ENCODE measurements around the gene ARPC5L.

The ARPC5L gene

DNA sequence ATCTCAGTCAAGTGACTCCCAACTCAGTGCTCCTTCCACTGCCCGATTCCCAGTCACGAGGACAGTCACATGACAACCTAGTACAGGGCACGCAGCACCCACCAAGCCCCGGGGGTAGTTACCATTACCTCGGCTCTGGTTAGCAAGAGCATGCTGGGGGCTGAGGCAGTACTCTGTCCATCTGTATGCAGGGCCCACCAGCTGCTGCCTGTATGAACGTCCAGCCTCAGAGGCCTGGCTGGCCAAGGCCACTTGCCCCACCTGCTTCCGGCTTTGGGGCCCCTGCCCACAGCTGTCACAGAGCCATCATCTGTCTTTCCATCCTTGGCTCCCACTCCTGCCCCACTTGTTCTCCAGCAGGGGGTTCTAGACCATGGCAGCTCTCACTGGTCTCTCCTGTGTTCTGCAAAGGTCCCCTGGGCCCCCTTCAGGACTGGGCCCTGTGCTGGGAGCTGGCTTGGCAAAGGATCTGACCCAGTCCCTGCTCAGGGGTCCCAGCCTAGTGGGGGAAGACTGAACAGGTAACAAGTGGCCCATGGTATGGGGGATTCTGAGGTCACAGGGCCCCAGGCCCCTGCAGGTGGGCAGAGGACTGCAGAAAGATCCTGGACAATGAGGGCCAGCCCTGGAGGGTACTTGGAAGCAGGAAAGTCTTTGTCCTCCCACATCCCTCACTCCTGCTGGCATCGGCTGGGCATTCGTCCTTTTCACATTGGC lies 3.4 kb upstream of the ARPC5L start:
- TF ChIP-seq, protein P1, sequence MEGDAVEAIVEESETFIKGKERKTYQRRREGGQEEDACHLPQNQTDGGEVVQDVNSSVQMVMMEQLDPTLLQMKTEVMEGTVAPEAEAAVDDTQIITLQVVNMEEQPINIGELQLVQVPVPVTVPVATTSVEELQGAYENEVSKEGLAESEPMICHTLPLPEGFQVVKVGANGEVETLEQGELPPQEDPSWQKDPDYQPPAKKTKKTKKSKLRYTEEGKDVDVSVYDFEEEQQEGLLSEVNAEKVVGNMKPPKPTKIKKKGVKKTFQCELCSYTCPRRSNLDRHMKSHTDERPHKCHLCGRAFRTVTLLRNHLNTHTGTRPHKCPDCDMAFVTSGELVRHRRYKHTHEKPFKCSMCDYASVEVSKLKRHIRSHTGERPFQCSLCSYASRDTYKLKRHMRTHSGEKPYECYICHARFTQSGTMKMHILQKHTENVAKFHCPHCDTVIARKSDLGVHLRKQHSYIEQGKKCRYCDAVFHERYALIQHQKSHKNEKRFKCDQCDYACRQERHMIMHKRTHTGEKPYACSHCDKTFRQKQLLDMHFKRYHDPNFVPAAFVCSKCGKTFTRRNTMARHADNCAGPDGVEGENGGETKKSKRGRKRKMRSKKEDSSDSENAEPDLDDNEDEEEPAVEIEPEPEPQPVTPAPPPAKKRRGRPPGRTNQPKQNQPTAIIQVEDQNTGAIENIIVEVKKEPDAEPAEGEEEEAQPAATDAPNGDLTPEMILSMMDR (conservative IDR thresholded peaks at IDR 0.05) = no peak
- TF ChIP-seq ZFX (IDR thresholded peaks at IDR 0.05) = no peak

DNA sequence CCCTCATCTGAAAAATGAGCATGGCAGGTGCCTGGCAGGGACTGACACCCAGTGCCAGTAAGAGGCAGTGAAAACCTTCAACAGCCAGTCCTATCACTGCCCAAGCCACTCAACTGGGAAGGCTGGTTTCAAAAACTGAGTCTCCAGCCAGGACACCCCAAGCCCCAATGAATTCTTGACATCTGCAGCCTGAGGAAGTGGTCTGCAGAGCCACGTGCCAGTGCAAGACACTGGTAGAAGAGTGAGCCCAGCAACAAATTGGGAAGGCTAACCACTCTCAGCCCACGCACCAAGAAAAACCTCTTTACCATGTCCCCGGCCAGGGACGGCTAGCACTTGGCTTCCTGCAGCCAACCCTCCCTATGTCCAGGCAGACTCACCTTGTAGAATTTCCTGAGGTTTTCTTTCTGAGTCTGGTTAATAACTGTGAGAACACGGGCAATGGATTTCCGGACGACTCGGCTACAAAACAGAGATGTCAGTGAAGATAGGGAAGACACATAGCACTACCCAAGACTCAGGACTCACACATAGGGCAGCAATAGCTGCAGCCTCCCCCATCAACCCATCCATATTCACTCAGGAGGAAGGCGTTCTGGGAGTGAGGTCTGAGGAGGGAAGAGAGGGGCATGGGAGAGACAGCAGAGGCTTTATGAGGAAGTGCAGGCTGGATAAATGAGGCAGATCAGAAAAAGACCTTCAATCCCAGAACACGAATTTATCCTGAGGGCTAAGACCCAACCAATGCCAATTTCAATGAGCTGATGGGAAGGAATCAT lies 1.9 kb upstream of the ARPC5L start:
- H3K27ac ChIP-seq = peak overlapping the region; percentile 99
- TF ChIP-seq, protein P1 (conservative IDR thresholded peaks at IDR 0.05) = no peak
- TF ChIP-seq ZFX (IDR thresholded peaks at IDR 0.05) = no peak

More for the DNA sequence above, 3.4 kb upstream of the ARPC5L start:
- no peak overlapping the region for H3K27ac ChIP-seq

DNA sequence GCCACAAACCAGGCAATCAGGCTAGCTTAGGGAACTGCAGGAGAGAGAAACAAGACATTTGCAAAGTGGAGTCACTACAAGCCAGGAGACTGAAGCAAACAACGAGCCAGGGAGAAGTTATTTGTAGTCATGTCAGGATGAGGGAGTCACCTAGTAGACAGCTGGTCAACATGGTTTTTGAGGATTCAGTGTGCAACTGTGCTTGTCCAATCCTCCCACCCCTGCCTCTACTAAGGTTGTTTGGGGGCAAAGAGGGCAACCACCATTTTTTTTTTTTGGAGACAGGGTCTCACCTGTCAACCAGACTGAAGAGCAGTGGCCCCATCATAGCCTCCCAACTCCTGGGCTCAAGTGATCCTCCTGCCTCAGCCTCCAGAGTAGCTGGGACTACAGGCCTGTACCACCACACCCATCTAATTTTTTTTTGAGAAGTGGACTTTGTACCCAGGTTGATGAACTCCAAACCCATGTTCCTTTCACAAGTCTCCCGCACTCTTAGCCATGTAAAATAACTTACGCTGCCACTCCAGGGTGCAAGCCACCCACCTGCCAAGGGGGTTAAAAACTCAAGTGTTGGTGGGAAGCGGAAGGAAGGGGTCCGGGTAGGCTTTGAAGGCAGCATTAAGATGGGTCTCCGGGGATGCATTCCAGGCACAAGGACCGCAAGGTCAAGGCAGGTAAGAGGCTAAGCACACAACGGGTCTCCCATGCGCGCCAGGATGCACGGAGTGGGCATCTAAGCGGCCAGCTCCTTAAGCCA lies 1.2 kb upstream of the ARPC5L start:
- peak overlapping the region; percentile 99 for H3K27ac ChIP-seq
- TF ChIP-seq, protein P1 (conservative IDR thresholded peaks at IDR 0.05) = no peak
- no peak for TF ChIP-seq ZFX (IDR thresholded peaks at IDR 0.05)

DNA sequence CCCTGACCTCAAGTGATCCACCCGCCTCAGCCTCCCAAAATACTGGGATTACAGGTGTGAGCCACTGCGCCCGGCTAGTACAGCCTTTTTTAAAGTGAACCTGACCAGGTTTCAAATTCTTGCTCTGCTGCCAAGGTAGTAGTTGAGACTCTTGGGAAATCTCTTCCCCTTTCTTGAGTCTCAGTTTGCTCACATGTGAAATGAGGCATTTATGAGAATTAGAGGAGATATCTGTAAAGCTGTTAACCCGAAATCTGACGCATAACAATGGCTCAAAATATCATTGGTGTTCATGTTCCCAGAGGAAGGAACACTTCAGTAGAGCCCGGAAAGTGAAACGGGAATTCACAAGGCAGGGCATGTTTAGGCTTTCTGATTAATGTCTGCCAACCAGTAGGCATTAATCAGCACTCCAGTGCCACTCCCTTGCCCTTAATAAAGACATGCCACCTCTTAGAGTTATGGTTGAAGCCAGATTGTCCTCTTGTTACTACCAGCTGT lies 1.5 kb downstream of the ARPC5L start:
- no peak for TF ChIP-seq ZFX (IDR thresholded peaks at IDR 0.05)
- TF ChIP-seq, protein P1 (conservative IDR thresholded peaks at IDR 0.05) = no peak
- no peak overlapping the region; the same call in 1 of the 2 replicates for H3K27ac ChIP-seq

DNA sequence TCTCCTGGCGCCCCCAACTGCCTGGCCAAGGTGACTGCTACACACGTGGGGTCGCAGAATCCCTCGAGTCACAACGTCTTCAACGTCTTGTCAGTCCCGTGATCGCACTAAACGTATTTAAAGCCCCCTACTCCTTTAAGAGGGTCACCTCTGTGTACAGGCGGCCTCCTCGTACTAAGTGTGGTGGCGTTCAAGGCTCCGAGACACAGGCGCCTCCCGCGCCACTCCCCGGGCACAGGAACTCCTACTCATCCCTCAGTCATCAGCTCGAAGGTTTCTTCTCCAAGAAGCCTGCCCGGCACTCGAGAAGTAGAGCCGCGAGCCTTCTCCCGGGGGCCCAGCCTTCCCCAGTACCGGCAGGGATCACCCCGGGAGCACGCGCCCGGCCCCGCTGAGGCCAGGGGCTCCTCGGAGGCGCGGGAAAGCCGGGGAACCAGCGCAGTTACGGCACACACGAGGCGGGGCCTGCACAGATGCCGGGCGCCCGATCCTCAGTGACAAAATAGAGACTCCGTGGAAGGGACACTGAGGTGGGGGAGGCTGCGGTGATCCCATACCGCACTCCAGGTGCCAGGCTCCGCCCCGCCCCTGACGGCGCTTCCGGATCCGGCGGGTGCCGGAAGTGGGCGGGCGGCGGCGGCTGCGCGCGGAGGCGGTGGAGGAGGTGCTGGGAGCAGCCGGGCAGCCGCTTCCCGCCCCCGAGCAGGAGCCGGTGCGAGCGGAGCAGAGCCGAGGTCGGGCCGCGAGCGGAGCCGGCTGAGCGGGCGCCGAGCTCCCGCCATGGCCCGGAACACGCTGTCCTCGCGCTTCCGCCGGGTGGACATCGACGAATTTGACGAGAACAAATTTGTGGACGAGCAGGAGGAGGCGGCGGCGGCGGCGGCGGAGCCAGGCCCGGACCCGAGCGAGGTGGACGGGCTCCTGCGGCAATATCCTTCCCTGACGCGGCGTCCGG lies 6.9 kb downstream of the ARPC5L start:
- TF ChIP-seq, protein P1 (conservative IDR thresholded peaks at IDR 0.05) = no peak
- peak; percentile 87 for TF ChIP-seq ZFX (IDR thresholded peaks at IDR 0.05)
- peak overlapping the region; percentile 92 for H3K27ac ChIP-seq

DNA sequence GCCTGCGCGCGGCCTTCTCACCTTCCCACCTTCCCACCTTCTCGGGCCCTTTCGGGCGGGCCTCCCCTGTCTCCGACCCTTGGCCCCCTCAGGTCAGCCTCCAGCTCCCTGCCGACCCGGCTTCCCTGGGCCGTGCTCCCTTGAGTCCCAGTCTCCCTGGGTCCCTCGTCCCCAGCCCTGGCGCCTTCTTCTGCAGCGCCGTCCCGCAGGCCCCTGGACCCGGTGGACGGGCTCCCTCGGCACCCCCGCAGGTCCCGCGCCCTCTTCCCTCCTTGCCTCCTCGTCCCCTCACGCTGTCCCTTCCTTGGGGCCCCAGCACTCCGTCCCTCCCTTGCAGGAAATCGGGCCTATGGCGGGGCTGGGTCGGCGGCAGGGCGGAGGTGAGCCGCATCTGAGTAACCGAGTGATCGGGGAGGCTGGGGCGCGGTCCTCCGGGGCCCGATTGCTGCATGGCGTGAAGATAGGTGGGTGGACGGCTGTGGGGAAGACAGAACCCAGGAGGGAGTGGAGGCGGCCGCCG lies 7.6 kb downstream of the ARPC5L start:
- TF ChIP-seq ZFX (IDR thresholded peaks at IDR 0.05) = peak; percentile 69; the same call in 1 of the 2 replicates
- TF ChIP-seq, protein P1 (conservative IDR thresholded peaks at IDR 0.05) = no peak

More for the DNA sequence above, 7.6 kb downstream of the ARPC5L start:
- H3K27ac ChIP-seq = peak overlapping the region; percentile 92
